HEK293 (cell line): Measurements from ENCODE around the gene VPS26C.

Experiments
- BCL11A ChIP-seq: fragments of 450-650 bp; formaldehyde crosslinking; IDR thresholded peaks from 2 replicates; pipeline ENCODE4 v1.5.1; 2016; ENCODE audit warnings: low read depth, missing biosample characterization, missing genetic modification characterization
- ZBTB26 ChIP-seq: fragments of 450-650 bp; formaldehyde crosslinking; optimal IDR thresholded peaks from 2 replicates; pipeline ENCODE3; 2016; ENCODE audit warnings: missing biosample characterization, mild to moderate bottlenecking, missing genetic modification characterization
- ZFP3 ChIP-seq: fragments of 450-650 bp; formaldehyde crosslinking; IDR thresholded peaks from 2 replicates; pipeline ENCODE4 v1.5.1; 2016; ENCODE audit warnings: low read depth, missing biosample characterization, missing genetic modification characterization
- ZNF132 ChIP-seq: fragments of 450-650 bp; formaldehyde crosslinking; IDR thresholded peaks from 2 replicates; pipeline ENCODE4 v1.5.1; 2017; ENCODE audit warnings: missing biosample characterization, missing genetic modification characterization, borderline replicate concordance
- ZNF175 ChIP-seq: fragments of 450-650 bp; formaldehyde crosslinking; IDR thresholded peaks from 2 replicates; pipeline ENCODE4 v1.5.1; 2016; ENCODE audit warnings: missing biosample characterization, missing genetic modification characterization
- ZNF214 ChIP-seq: fragments of 450-650 bp; formaldehyde crosslinking; IDR thresholded peaks from 2 replicates; pipeline ENCODE4 v1.5.1; 2017; ENCODE audit warnings: missing biosample characterization, mild to moderate bottlenecking, missing genetic modification characterization, borderline replicate concordance
- ZNF335 ChIP-seq: fragments of 450-650 bp; formaldehyde crosslinking; conservative IDR thresholded peaks from 2 replicates; pipeline ENCODE4 v1.5.1; 2016; ENCODE audit warnings: missing biosample characterization, missing genetic modification characterization
- ZNF341 ChIP-seq: fragments of 450-650 bp; formaldehyde crosslinking; IDR thresholded peaks from 2 replicates; pipeline ENCODE4; 2016; ENCODE audit warnings: low read depth, missing biosample characterization, missing genetic modification characterization
- ZNF37A ChIP-seq: fragments of 450-650 bp; IDR thresholded peaks from 2 replicates; pipeline ENCODE4 v1.5.1; 2018; ENCODE audit warnings: missing biosample characterization, missing genetic modification characterization
- ZNF394 ChIP-seq: fragments of 450-650 bp; formaldehyde crosslinking; IDR thresholded peaks from 2 replicates; pipeline ENCODE4 v1.5.1; 2016; ENCODE audit warnings: missing biosample characterization, missing genetic modification characterization, mild to moderate bottlenecking, moderate library complexity, borderline replicate concordance
- ZNF426 ChIP-seq: fragments of 450-650 bp; formaldehyde crosslinking; IDR thresholded peaks from 2 replicates; pipeline ENCODE4 v1.5.1; 2017; ENCODE audit warnings: missing biosample characterization, missing genetic modification characterization, mild to moderate bottlenecking, inconsistent platforms, moderate library complexity
- ZNF488 ChIP-seq: fragments of 450-650 bp; formaldehyde crosslinking; IDR thresholded peaks from 2 replicates; pipeline ENCODE4 v1.5.1; 2016; ENCODE audit warnings: missing biosample characterization, missing genetic modification characterization
- TF ChIP-seq, protein P1 (sequence below): fragments of 450-650 bp; formaldehyde crosslinking; conservative IDR thresholded peaks from 2 replicates; pipeline ENCODE4 v1.5.1; 2016; ENCODE audit warnings: low read depth, missing biosample characterization, missing genetic modification characterization
- TF ChIP-seq, protein P2 (sequence below): fragments of 450-650 bp; formaldehyde crosslinking; IDR thresholded peaks from 2 replicates; pipeline ENCODE4 v1.5.1; 2016; ENCODE audit warnings: missing biosample characterization, missing genetic modification characterization, borderline replicate concordance
- TF ChIP-seq, protein P3 (sequence below): fragments of 450-650 bp; formaldehyde crosslinking; IDR thresholded peaks from 2 replicates; pipeline ENCODE4 v1.5.1; 2016; ENCODE audit warnings: missing biosample characterization, missing genetic modification characterization
- TF ChIP-seq, protein P4 (sequence below): fragments of 450-650 bp; IDR thresholded peaks from 2 replicates; pipeline ENCODE4 v1.5.1; 2018; ENCODE audit warnings: missing biosample characterization, mild to moderate bottlenecking, missing genetic modification characterization
- TF ChIP-seq, protein P5 (sequence below): fragments of 450-650 bp; formaldehyde crosslinking; IDR thresholded peaks from 2 replicates; pipeline ENCODE4 v1.5.1; 2016; ENCODE audit warnings: missing biosample characterization, missing genetic modification characterization
- TF ChIP-seq, protein P6 (sequence below): fragments of 450-650 bp; formaldehyde crosslinking; IDR thresholded peaks from 2 replicates; pipeline ENCODE4; 2016; ENCODE audit warnings: missing biosample characterization, missing genetic modification characterization

The VPS26C gene

DNA sequence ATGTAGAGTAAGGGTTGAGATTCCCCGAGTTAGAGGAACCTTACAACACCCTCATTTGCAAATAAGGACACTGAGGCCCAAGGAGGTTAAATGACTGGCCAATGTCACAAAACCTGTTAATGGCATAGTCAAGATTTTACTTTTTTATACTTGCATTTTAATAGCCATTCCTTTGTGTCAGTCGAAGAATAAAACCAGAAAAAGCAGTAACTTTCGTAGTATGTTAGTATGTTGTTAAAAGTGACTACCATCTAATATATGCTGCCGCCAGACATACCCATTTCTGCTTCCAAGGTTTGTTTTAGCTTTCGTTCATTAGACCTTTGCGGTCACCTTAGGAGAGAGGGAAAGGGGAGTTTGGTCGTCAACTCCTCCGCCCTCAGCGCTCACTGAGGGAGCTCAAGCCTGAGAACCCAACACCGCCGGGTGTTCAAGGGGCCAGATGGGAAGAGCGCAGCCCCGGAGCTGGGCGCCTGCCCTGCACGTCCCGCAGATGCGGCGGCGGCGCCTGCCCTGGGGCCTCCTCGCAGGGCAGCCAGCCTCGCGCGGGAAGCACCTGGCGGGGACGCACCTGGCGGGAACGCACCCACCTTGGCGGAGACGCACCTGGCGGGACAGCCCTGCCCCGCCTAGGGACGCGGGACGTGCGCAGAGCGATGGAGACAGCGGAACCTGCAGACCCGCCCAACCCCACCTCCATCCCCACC, 466 bp downstream of the VPS26C start (continued):
- TF ChIP-seq, protein P1, sequence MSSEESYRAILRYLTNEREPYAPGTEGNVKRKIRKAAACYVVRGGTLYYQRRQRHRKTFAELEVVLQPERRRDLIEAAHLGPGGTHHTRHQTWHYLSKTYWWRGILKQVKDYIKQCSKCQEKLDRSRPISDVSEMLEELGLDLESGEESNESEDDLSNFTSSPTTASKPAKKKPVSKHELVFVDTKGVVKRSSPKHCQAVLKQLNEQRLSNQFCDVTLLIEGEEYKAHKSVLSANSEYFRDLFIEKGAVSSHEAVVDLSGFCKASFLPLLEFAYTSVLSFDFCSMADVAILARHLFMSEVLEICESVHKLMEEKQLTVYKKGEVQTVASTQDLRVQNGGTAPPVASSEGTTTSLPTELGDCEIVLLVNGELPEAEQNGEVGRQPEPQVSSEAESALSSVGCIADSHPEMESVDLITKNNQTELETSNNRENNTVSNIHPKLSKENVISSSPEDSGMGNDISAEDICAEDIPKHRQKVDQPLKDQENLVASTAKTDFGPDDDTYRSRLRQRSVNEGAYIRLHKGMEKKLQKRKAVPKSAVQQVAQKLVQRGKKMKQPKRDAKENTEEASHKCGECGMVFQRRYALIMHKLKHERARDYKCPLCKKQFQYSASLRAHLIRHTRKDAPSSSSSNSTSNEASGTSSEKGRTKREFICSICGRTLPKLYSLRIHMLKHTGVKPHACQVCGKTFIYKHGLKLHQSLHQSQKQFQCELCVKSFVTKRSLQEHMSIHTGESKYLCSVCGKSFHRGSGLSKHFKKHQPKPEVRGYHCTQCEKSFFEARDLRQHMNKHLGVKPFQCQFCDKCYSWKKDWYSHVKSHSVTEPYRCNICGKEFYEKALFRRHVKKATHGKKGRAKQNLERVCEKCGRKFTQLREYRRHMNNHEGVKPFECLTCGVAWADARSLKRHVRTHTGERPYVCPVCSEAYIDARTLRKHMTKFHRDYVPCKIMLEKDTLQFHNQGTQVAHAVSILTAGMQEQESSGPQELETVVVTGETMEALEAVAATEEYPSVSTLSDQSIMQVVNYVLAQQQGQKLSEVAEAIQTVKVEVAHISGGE (tag by site-specific recombination), result no peak
- TF ChIP-seq ZNF175 (tag by site-specific recombination), result no peak
- no peak for TF ChIP-seq BCL11A (tag by site-specific recombination)
- TF ChIP-seq, protein P2, sequence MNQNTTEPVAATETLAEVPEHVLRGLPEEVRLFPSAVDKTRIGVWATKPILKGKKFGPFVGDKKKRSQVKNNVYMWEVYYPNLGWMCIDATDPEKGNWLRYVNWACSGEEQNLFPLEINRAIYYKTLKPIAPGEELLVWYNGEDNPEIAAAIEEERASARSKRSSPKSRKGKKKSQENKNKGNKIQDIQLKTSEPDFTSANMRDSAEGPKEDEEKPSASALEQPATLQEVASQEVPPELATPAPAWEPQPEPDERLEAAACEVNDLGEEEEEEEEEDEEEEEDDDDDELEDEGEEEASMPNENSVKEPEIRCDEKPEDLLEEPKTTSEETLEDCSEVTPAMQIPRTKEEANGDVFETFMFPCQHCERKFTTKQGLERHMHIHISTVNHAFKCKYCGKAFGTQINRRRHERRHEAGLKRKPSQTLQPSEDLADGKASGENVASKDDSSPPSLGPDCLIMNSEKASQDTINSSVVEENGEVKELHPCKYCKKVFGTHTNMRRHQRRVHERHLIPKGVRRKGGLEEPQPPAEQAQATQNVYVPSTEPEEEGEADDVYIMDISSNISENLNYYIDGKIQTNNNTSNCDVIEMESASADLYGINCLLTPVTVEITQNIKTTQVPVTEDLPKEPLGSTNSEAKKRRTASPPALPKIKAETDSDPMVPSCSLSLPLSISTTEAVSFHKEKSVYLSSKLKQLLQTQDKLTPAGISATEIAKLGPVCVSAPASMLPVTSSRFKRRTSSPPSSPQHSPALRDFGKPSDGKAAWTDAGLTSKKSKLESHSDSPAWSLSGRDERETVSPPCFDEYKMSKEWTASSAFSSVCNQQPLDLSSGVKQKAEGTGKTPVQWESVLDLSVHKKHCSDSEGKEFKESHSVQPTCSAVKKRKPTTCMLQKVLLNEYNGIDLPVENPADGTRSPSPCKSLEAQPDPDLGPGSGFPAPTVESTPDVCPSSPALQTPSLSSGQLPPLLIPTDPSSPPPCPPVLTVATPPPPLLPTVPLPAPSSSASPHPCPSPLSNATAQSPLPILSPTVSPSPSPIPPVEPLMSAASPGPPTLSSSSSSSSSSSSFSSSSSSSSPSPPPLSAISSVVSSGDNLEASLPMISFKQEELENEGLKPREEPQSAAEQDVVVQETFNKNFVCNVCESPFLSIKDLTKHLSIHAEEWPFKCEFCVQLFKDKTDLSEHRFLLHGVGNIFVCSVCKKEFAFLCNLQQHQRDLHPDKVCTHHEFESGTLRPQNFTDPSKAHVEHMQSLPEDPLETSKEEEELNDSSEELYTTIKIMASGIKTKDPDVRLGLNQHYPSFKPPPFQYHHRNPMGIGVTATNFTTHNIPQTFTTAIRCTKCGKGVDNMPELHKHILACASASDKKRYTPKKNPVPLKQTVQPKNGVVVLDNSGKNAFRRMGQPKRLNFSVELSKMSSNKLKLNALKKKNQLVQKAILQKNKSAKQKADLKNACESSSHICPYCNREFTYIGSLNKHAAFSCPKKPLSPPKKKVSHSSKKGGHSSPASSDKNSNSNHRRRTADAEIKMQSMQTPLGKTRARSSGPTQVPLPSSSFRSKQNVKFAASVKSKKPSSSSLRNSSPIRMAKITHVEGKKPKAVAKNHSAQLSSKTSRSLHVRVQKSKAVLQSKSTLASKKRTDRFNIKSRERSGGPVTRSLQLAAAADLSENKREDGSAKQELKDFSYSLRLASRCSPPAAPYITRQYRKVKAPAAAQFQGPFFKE, result no peak
- TF ChIP-seq, protein P3, sequence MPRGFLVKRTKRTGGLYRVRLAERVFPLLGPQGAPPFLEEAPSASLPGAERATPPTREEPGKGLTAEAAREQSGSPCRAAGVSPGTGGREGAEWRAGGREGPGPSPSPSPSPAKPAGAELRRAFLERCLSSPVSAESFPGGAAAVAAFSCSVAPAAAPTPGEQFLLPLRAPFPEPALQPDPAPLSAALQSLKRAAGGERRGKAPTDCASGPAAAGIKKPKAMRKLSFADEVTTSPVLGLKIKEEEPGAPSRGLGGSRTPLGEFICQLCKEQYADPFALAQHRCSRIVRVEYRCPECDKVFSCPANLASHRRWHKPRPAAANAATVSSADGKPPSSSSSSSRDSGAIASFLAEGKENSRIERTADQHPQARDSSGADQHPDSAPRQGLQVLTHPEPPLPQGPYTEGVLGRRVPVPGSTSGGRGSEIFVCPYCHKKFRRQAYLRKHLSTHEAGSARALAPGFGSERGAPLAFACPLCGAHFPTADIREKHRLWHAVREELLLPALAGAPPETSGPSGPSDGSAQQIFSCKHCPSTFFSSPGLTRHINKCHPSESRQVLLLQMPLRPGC (tag by site-specific recombination), result no peak
- TF ChIP-seq, protein P4, sequence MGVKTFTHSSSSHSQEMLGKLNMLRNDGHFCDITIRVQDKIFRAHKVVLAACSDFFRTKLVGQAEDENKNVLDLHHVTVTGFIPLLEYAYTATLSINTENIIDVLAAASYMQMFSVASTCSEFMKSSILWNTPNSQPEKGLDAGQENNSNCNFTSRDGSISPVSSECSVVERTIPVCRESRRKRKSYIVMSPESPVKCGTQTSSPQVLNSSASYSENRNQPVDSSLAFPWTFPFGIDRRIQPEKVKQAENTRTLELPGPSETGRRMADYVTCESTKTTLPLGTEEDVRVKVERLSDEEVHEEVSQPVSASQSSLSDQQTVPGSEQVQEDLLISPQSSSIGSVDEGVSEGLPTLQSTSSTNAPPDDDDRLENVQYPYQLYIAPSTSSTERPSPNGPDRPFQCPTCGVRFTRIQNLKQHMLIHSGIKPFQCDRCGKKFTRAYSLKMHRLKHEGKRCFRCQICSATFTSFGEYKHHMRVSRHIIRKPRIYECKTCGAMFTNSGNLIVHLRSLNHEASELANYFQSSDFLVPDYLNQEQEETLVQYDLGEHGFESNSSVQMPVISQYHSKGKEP, result 0 out of 2 replicates have a peak, but pooled peaks have one; percentile 2
- TF ChIP-seq, protein P5, sequence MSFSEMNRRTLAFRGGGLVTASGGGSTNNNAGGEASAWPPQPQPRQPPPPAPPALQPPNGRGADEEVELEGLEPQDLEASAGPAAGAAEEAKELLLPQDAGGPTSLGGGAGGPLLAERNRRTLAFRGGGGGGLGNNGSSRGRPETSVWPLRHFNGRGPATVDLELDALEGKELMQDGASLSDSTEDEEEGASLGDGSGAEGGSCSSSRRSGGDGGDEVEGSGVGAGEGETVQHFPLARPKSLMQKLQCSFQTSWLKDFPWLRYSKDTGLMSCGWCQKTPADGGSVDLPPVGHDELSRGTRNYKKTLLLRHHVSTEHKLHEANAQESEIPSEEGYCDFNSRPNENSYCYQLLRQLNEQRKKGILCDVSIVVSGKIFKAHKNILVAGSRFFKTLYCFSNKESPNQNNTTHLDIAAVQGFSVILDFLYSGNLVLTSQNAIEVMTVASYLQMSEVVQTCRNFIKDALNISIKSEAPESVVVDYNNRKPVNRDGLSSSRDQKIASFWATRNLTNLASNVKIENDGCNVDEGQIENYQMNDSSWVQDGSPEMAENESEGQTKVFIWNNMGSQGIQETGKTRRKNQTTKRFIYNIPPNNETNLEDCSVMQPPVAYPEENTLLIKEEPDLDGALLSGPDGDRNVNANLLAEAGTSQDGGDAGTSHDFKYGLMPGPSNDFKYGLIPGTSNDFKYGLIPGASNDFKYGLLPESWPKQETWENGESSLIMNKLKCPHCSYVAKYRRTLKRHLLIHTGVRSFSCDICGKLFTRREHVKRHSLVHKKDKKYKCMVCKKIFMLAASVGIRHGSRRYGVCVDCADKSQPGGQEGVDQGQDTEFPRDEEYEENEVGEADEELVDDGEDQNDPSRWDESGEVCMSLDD, result no peak
- TF ChIP-seq ZNF37A (tag by site-specific recombination), result no peak
- no peak for TF ChIP-seq ZFP3 (tag by site-specific recombination)
- no peak for TF ChIP-seq ZNF488 (tag by site-specific recombination)
- peak; percentile 86 for TF ChIP-seq ZBTB26 (tag by site-specific recombination)
- no peak for TF ChIP-seq ZNF394 (tag by site-specific recombination)
- TF ChIP-seq ZNF132, result no peak
- TF ChIP-seq ZNF341, result no peak
- TF ChIP-seq ZNF214 (tag by site-specific recombination), result no peak
- TF ChIP-seq ZNF335 (tag by site-specific recombination), result no peak; the same call in 1 of the 2 replicates
- TF ChIP-seq ZNF426 (tag by site-specific recombination), result no peak
- TF ChIP-seq, protein P6, sequence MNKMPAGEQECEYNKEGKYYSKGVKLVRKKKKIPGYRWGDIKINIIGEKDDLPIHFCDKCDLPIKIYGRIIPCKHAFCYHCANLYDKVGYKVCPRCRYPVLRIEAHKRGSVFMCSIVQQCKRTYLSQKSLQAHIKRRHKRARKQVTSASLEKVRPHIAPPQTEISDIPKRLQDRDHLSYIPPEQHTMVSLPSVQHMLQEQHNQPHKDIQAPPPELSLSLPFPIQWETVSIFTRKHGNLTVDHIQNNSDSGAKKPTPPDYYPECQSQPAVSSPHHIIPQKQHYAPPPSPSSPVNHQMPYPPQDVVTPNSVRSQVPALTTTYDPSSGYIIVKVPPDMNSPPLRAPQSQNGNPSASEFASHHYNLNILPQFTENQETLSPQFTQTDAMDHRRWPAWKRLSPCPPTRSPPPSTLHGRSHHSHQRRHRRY, result no peak
